GM03348 (cell line): ENCODE data around the gene LMAN2L.
A peak's percentile ranks its signal among the peaks of the same experiment; 100 is the strongest.

Experiments used
- DNase-seq: peaks from one replicate; pipeline ENCODE4 v3.0.0; 2012; ENCODE audit warnings: low spot score

LMAN2L gene

GRCh38 chr2:96739633-96740428, at the start of gene LMAN2L:
LMAN2L (minus strand) TSS chr2:96740064; CDS start chr2:96740040, 24 bp downstream.
- peak; percentile 98 for DNase-seq

- no peak for DNase-seq
Measured at GRCh38 chr2:96789245-96789617, 49.4 kb upstream of the LMAN2L start.

GRCh38 chr2:96788442-96789244, 48.8 kb upstream of the LMAN2L start:
- peak; percentile 31 for DNase-seq

- DNase-seq, result no peak
Measured at GRCh38 chr2:96787411-96787810, 47.5 kb upstream of the LMAN2L start.

GRCh38 chr2:96783388-96783787, 43.5 kb upstream of the LMAN2L start:
- DNase-seq, result no peak

GRCh38 chr2:96775160-96775559, 35.3 kb upstream of the LMAN2L start:
- no peak for DNase-seq

- no peak for DNase-seq
Measured at GRCh38 chr2:96773922-96774321, 34.1 kb upstream of the LMAN2L start.

GRCh38 chr2:96772903-96773671, 33.2 kb upstream of the LMAN2L start:
- no peak for DNase-seq

GRCh38 chr2:96771796-96772618, 32.1 kb upstream of the LMAN2L start:
- no peak for DNase-seq

- no peak for DNase-seq
Measured at GRCh38 chr2:96770442-96771202, 30.8 kb upstream of the LMAN2L start.

- DNase-seq, result no peak
Measured at GRCh38 chr2:96769814-96770213, 29.9 kb upstream of the LMAN2L start.

- no peak for DNase-seq
Measured at GRCh38 chr2:96768083-96768561, 28.3 kb upstream of the LMAN2L start.

GRCh38 chr2:96767135-96767871, 27.4 kb upstream of the LMAN2L start:
- DNase-seq, result no peak

GRCh38 chr2:96764253-96764637, 24.4 kb upstream of the LMAN2L start:
- DNase-seq, result no peak

GRCh38 chr2:96763511-96764252, 23.8 kb upstream of the LMAN2L start:
- DNase-seq, result peak; percentile 45

GRCh38 chr2:96762529-96763311, 22.9 kb upstream of the LMAN2L start:
- DNase-seq, result no peak

GRCh38 chr2:96760986-96761832, 21.3 kb upstream of the LMAN2L start:
- DNase-seq, result no peak
